GM19193 (cell line): Measurements from ENCODE around the gene COQ8B.

ENCODE experiments used
- POLR2A ChIP-seq: IDR thresholded peaks from 4 replicates; pipeline ENCODE4 v1.6.1; 2011; ENCODE audit not compliant: insufficient read depth, insufficient read length; ENCODE audit errors: extremely low read depth

Gene COQ8B

GRCh38 chr19:40747536-40747935, 30.9 kb upstream of the COQ8B start:
- no peak for TF ChIP-seq POLR2A

- TF ChIP-seq POLR2A = no peak
Measured at GRCh38 chr19:40745402-40745780, 28.7 kb upstream of the COQ8B start.

GRCh38 chr19:40744554-40745401, 28.1 kb upstream of the COQ8B start:
- TF ChIP-seq POLR2A = no peak

- no peak for TF ChIP-seq POLR2A
Measured at GRCh38 chr19:40743926-40744325, 27.2 kb upstream of the COQ8B start.

GRCh38 chr19:40742886-40743285, 26.2 kb upstream of the COQ8B start:
- no peak for TF ChIP-seq POLR2A

- no peak for TF ChIP-seq POLR2A
Measured at GRCh38 chr19:40742477-40742876, 25.8 kb upstream of the COQ8B start.

- TF ChIP-seq POLR2A = no peak
Measured at GRCh38 chr19:40741527-40742390, 25.1 kb upstream of the COQ8B start.

- no peak for TF ChIP-seq POLR2A
Measured at GRCh38 chr19:40740747-40741146, 24.1 kb upstream of the COQ8B start.

- no peak for TF ChIP-seq POLR2A
Measured at GRCh38 chr19:40739871-40740703, 23.4 kb upstream of the COQ8B start.

- TF ChIP-seq POLR2A = no peak
Measured at GRCh38 chr19:40739030-40739839, 22.5 kb upstream of the COQ8B start.

- TF ChIP-seq POLR2A = no peak
Measured at GRCh38 chr19:40737102-40737644, 20.5 kb upstream of the COQ8B start.

- no peak for TF ChIP-seq POLR2A
Measured at GRCh38 chr19:40736661-40737060, 20.0 kb upstream of the COQ8B start.

GRCh38 chr19:40735013-40735771, 18.5 kb upstream of the COQ8B start:
- no peak for TF ChIP-seq POLR2A
